IMR-90 (cell line): Measurements from ENCODE around the gene FCRL6. TPM values are rescaled to one million over a fixed set of nuclear protein-coding genes. Genes with fewer than 3 reads are reported as not detected.

Source experiments
- ATAC-seq: fragments of 200-7000 bp; cut with Tn5 transposase; 2 replicates; pipeline ENCODE4 v1.9.1; 2020; ENCODE audit warnings: low read depth, mild to moderate bottlenecking, moderate library complexity
- BruUV-seq: library from RNA; stranded (reverse); fragments of 400-500 nt; replicated peaks from 2 replicates; lab custom pipeline; 2021; lab: Mats Ljungman, UMichigan
- CTCF ChIA-PET: fragments of 300-600 bp; formaldehyde crosslinking; extraction: SDS; loops from one replicate; lab custom pipeline; 2021; ENCODE audit warnings: antibody characterized with exemption; lab: Yijun Ruan, JAX
- POLR2A ChIA-PET: fragments of 300-600 bp; sonication (Branson Sonifier 250); formaldehyde crosslinking; loops from one replicate; lab custom pipeline; 2022; ENCODE audit warnings: antibody characterized with exemption; ENCODE audit not compliant: unreplicated experiment; lab: Charles Lee
- DNase-seq: peaks from one replicate; pipeline ENCODE4 v3.0.0; 2013
- H2AFZ ChIP-seq: replicated peaks from 2 replicates; pipeline ENCODE3; 2013; ENCODE audit warnings: low read length, mild to moderate bottlenecking; ENCODE audit not compliant: poor library complexity
- H2AK5ac ChIP-seq: 2 replicates; pipeline ENCODE4 v1.6.1; 2013; ENCODE audit warnings: low read depth, low read length, inconsistent platforms
- H2AK9ac ChIP-seq: replicated peaks from 2 replicates; pipeline ENCODE3; 2013; ENCODE audit warnings: mild to moderate bottlenecking, low read depth, low read length, moderate library complexity; ENCODE audit not compliant: poor library complexity
- H2BK120ac ChIP-seq: 2 replicates; pipeline ENCODE4 v1.6.1; 2013; ENCODE audit warnings: low read depth, low read length, inconsistent platforms
- H2BK15ac ChIP-seq: 3 replicates; pipeline ENCODE4 v1.6.1; 2013; ENCODE audit warnings: low read depth, low read length, inconsistent platforms
- H2BK20ac ChIP-seq: 2 replicates; pipeline ENCODE4 v1.6.1; 2013; ENCODE audit warnings: low read depth, mild to moderate bottlenecking, inconsistent platforms, low read length, moderate library complexity
- H2BK5ac ChIP-seq: 2 replicates; pipeline ENCODE4 v1.6.1; 2013; ENCODE audit warnings: mild to moderate bottlenecking, low read depth, low read length, inconsistent platforms; ENCODE audit not compliant: poor library complexity, severe bottlenecking
- H3K14ac ChIP-seq: replicated peaks from 2 replicates; pipeline ENCODE4 v1.6.1; 2013; ENCODE audit warnings: low read depth, low read length, inconsistent platforms
- H3K18ac ChIP-seq: 2 replicates; pipeline ENCODE4 v1.6.1; 2013; ENCODE audit warnings: low read depth, low read length, control low read depth
- H3K23ac ChIP-seq: 2 replicates; pipeline ENCODE4 v1.6.1; 2013; ENCODE audit warnings: low read depth, low read length, inconsistent platforms
- H3K27ac ChIP-seq: 2 replicates; pipeline ENCODE4 v1.5.1; 2013; ENCODE audit warnings: mild to moderate bottlenecking, control low read depth, low read length; ENCODE audit not compliant: insufficient read depth
- H3K27me3 ChIP-seq: 2 replicates; pipeline ENCODE4 v1.6.1; 2013; ENCODE audit warnings: low read length; ENCODE audit not compliant: control insufficient read depth, insufficient read depth
- H3K36me3 ChIP-seq: 2 replicates; pipeline ENCODE4 v1.6.1; 2013; ENCODE audit warnings: low read length, mixed read lengths; ENCODE audit not compliant: control insufficient read depth, insufficient read depth
- H3K4ac ChIP-seq: 2 replicates; pipeline ENCODE4 v1.6.1; 2013; ENCODE audit warnings: low read depth, low read length, inconsistent platforms
- H3K4me1 ChIP-seq: 2 replicates; pipeline ENCODE4 v1.6.1; 2013; ENCODE audit warnings: low read length, mixed read lengths; ENCODE audit not compliant: control insufficient read depth, insufficient read depth
- H3K4me2 ChIP-seq: 2 replicates; pipeline ENCODE4 v1.6.1; 2013; ENCODE audit warnings: low read depth, mild to moderate bottlenecking, control low read depth, low read length, moderate library complexity
- H3K4me3 ChIP-seq: 2 replicates; pipeline ENCODE4 v1.5.1; 2013; ENCODE audit warnings: low read depth, mild to moderate bottlenecking, control low read depth, low read length, moderate library complexity; ENCODE audit not compliant: insufficient read depth
- H3K56ac ChIP-seq: 2 replicates; pipeline ENCODE4 v1.6.1; 2013; ENCODE audit warnings: low read length, inconsistent platforms; ENCODE audit not compliant: insufficient read depth; ENCODE audit errors: extremely low read depth
- H3K79me1 ChIP-seq, 2 experiments: 2 replicates each; pipeline ENCODE4 v1.6.1; 2013; ENCODE audit warnings: low read length in 2 of 2, inconsistent platforms in 1 of 2, low read depth in 1 of 2
- H3K9ac ChIP-seq: 2 replicates; pipeline ENCODE4 v1.6.1; 2013; ENCODE audit warnings: low read depth, low read length, control low read depth
- H3K9me1 ChIP-seq: 2 replicates; pipeline ENCODE4 v1.6.1; 2013; ENCODE audit warnings: low read length, inconsistent platforms; ENCODE audit not compliant: insufficient read depth
- H3K9me3 ChIP-seq: 2 replicates; pipeline ENCODE4 v1.6.1; 2013; ENCODE audit warnings: low read length; ENCODE audit not compliant: control insufficient read depth, insufficient read depth
- H4K20me1 ChIP-seq: 2 replicates; pipeline ENCODE4 v1.6.1; 2013; ENCODE audit warnings: low read length, inconsistent platforms; ENCODE audit not compliant: insufficient read depth
- H4K5ac ChIP-seq: 2 replicates; pipeline ENCODE4 v1.6.1; 2013; ENCODE audit warnings: mild to moderate bottlenecking, low read depth, low read length, control low read depth
- H4K8ac ChIP-seq, 2 experiments: 2 replicates each; pipeline ENCODE4 v1.6.1; 2013; ENCODE audit warnings: low read depth in 2 of 2, low read length in 2 of 2, control low read depth in 1 of 2, inconsistent platforms in 1 of 2
- H4K91ac ChIP-seq: 2 replicates; pipeline ENCODE4 v1.6.1; 2013; ENCODE audit warnings: low read depth, low read length, inconsistent platforms; ENCODE audit not compliant: insufficient read depth
- BHLHE40 ChIP-seq: fragments of 150-350 bp; IDR thresholded peaks from 2 replicates; pipeline ENCODE4 v1.6.1; 2016; ENCODE audit warnings: mild to moderate bottlenecking, low read depth, low read length
- CEBPB ChIP-seq: IDR thresholded peaks from 2 replicates; pipeline ENCODE4 v1.6.1; 2012; ENCODE audit warnings: low read depth, low read length, improper control_type of control experiment
- CHD1 ChIP-seq: IDR thresholded peaks from 2 replicates; pipeline ENCODE4 v1.6.1; 2012; ENCODE audit warnings: low read depth, low read length, improper control_type of control experiment
- CTCF ChIP-seq: conservative IDR thresholded peaks from 2 replicates; pipeline ENCODE4 v1.5.1; 2012; ENCODE audit warnings: mild to moderate bottlenecking, low read depth, low read length, improper control_type of control experiment
- ELK1 ChIP-seq: fragments of 150-350 bp; IDR thresholded peaks from 2 replicates; pipeline ENCODE4 v1.6.1; 2016; ENCODE audit warnings: low read depth, mild to moderate bottlenecking, low read length, moderate library complexity, borderline replicate concordance
- MAZ ChIP-seq: IDR thresholded peaks from 2 replicates; pipeline ENCODE4 v1.6.1; 2012; ENCODE audit warnings: low read depth, mild to moderate bottlenecking, low read length, improper control_type of control experiment, moderate library complexity, borderline replicate concordance
- MXI1 ChIP-seq: IDR thresholded peaks from 2 replicates; pipeline ENCODE4 v1.6.1; 2012; ENCODE audit warnings: low read depth, mild to moderate bottlenecking, low read length, moderate library complexity, borderline replicate concordance
- NFE2L2 ChIP-seq: fragments of 150-350 bp; IDR thresholded peaks from 2 replicates; pipeline ENCODE4 v1.6.1; 2016; ENCODE audit warnings: low read depth, mild to moderate bottlenecking, low read length
- RAD21 ChIP-seq: IDR thresholded peaks from 2 replicates; pipeline ENCODE4 v1.6.1; 2012; ENCODE audit warnings: low read length, improper control_type of control experiment
- RCOR1 ChIP-seq: IDR thresholded peaks from 2 replicates; pipeline ENCODE4 v1.6.1; 2012; ENCODE audit warnings: mild to moderate bottlenecking, low read length, improper control_type of control experiment; ENCODE audit not compliant: insufficient replicate concordance
- RFX5 ChIP-seq: IDR thresholded peaks from 2 replicates; pipeline ENCODE4 v1.8.0; 2012; ENCODE audit warnings: low read depth, mild to moderate bottlenecking, low read length, moderate library complexity
- WGBS, 2 experiments: methylation state at CpG; one replicate each; pipeline versions ENCODE4 v1.1.5 to v1.1.7; 2013; ENCODE audit warnings: missing lambda C conversion rate in 2 of 2; ENCODE audit not compliant: insufficient read length in 1 of 2; ENCODE audit errors: extremely low coverage in 2 of 2; 5-methylcytosine and 5-hydroxymethylcytosine counted together
- dilution Hi-C: fragments of 300-500 bp; cut with HindIII; formaldehyde crosslinking; loops from one replicate; pipeline ENCODE4 v1.14.3; 2018; ENCODE audit warnings: low sequenced_read_pairs; ENCODE audit not compliant: unreplicated experiment
- in situ Hi-C: fragments of 300-500 bp; cut with MboI; formaldehyde crosslinking; loops from 3 replicates; pipeline ENCODE4 v1.14.3; 2019; ENCODE audit warnings: low sequenced_read_pairs, inconsistent platforms, mixed read lengths
- intact Hi-C: fragments of 100-400 bp; cut with micrococcal nuclease; formaldehyde crosslinking; loops from 2 replicates; pipeline ENCODE4 v1.10.0; 2022
- polyA plus RNA-seq, 3 experiments: library from polyadenylated mRNA; depleted of rRNA; stranded (reverse); fragments of >200 nt; gene quantifications; 2 replicates each; pipeline ENCODE4 v1.2.3, GENCODE V29; 2012; ENCODE audit warnings: low replicate concordance in 1 of 3
- total RNA-seq: library from RNA; depleted of rRNA; stranded (reverse); fragments of >200 nt; gene quantifications from 2 replicates; pipeline ENCODE4 v1.2.3, GENCODE V29; 2012
- TF ChIP-seq, protein P1 (sequence below): fragments of 150-350 bp; IDR thresholded peaks from 2 replicates; pipeline ENCODE4 v1.6.1; 2017; ENCODE audit warnings: mild to moderate bottlenecking, antibody characterized with exemption, low read length, low read depth

The FCRL6 gene
- total and polyA plus RNA-seq, 2 of the 4 experiments (the other 2 are of a cell fraction): not detected

DNA sequence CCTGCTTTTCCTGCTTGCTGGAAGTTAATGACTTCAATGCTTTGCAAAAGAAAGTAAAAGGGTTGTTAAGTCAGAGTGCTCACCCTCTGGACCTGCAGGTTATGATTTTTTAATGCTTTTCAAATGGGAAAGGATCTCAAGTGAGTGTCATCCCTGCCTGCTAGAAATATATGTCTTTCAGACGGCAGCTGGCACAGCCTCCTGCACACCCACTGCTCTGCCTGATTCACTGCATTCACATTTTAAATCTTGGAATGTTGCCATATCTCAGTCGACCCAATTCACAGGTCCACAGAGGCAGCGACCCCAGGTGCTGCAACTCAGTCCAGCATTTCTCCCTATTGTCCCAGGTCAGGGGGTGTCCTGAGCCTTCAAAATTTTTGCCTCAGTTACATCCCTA, 10.7 kb upstream of the FCRL6 start:
- Histone ChIP-seq H3K4me2 (no peak overlapping the region), H3K79me1 (no peaks in the 10 kb centered on the region), H3K18ac (no peak overlapping the region), H3K14ac (no peak overlapping the region), H2BK120ac (no peak overlapping the region), H4K20me1 (no peaks in the 10 kb centered on the region), H2AK5ac (no peak overlapping the region), H3K4me1 (no peaks in the 10 kb centered on the region), H3K27ac (no peak overlapping the region), H3K9ac (no peak overlapping the region), H3K4me3 (no peak overlapping the region), H2BK15ac (no peak overlapping the region), H3K9me1 (no peaks in the 10 kb centered on the region), H3K56ac (no peak overlapping the region), H2BK20ac (no peak overlapping the region), H3K36me3 (no peaks in the 10 kb centered on the region), H3K4ac (no peak overlapping the region), H2AFZ (no peak overlapping the region), H2AK9ac (no peak overlapping the region), H3K9me3 (no peaks in the 10 kb centered on the region), H4K8ac (no peak overlapping the region), H3K23ac (no peak overlapping the region), H4K5ac (no peak overlapping the region), H4K91ac (no peak overlapping the region), H2BK5ac (no peak overlapping the region), H3K27me3 (peaks cover 27% of the 10 kb centered on the region)
- ChIA-PET CTCF (no interaction called here), POLR2A (no interaction called here)
- TF ChIP-seq CTCF (no peak), MAZ (no peak), NFE2L2 (no peak), ELK1 (no peak), CEBPB (no peak), BHLHE40 (no peak), RFX5 (no peak), CHD1 (no peak), MXI1 (no peak), RAD21 (no peak), RCOR1 (no peak)
- TF ChIP-seq, protein P1, sequence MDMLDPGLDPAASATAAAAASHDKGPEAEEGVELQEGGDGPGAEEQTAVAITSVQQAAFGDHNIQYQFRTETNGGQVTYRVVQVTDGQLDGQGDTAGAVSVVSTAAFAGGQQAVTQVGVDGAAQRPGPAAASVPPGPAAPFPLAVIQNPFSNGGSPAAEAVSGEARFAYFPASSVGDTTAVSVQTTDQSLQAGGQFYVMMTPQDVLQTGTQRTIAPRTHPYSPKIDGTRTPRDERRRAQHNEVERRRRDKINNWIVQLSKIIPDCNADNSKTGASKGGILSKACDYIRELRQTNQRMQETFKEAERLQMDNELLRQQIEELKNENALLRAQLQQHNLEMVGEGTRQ: no peak
- ATAC-seq (no peak), DNase-seq (no peak)
- BruUV-seq: no TSS peak
- WGBS, 2 experiments: 0% methylated on average over 1 of the region's 3 CpGs; no CpG with 5 or more reads in 1 of the 2 experiments
- dilution Hi-C loops (loop anchor here (25.0 kb wide), 1 partner anchor 96 kb away; no protein-coding TSS in a partner anchor), in situ Hi-C loops (no loop called here), intact Hi-C loops (loop anchor here (10.0 kb wide), 2 partner anchors 577 to 657 kb away; no protein-coding TSS in a partner anchor)
